SK-N-SH treated with all-trans-retinoic acid at 6 μM for 48 hours (cell line): Measurements from ENCODE around the gene SMARCAL1.
A peak's percentile ranks its signal among the peaks of the same experiment; 100 is the strongest.

Experiments used
- ATAC-seq: fragments of 200-7000 bp; cut with Tn5 transposase; 3 replicates; pipeline ENCODE4 v1.9.1; 2020; ENCODE audit warnings: mild to moderate bottlenecking, moderate library complexity
- ARNTL ChIP-seq: fragments of 450-650 bp; formaldehyde crosslinking; IDR thresholded peaks from 2 replicates; pipeline ENCODE4 v1.5.0; 2020; ENCODE audit warnings: low read depth, mild to moderate bottlenecking, moderate library complexity, borderline replicate concordance
- ESRRG ChIP-seq: fragments of 250-450 bp; sonication (Bioruptor Pico); IDR thresholded peaks from 2 replicates; pipeline ENCODE4 v1.6.1; 2021; ENCODE audit warnings: mild to moderate bottlenecking
- ISL1 ChIP-seq: fragments of 250-450 bp; sonication (Bioruptor Pico); IDR thresholded peaks from 2 replicates; pipeline ENCODE4 v2.1.2; 2022; ENCODE audit warnings: mild to moderate bottlenecking, moderate library complexity
- OSR1 ChIP-seq: fragments of 250-450 bp; sonication (Bioruptor Pico); IDR thresholded peaks from 2 replicates; pipeline ENCODE4 v1.8.0; 2022; ENCODE audit warnings: moderate library complexity, mild to moderate bottlenecking, inconsistent platforms
- PPARA ChIP-seq: fragments of 250-450 bp; sonication (Bioruptor Pico); IDR thresholded peaks from 2 replicates; pipeline ENCODE4 v1.5.0; 2020; ENCODE audit warnings: mild to moderate bottlenecking, borderline replicate concordance
- RARB ChIP-seq: fragments of 250-450 bp; sonication (Bioruptor Pico); IDR thresholded peaks from 2 replicates; pipeline ENCODE4 v1.8.0; 2021; ENCODE audit warnings: mild to moderate bottlenecking, moderate library complexity
- SNAI2 ChIP-seq: fragments of 250-450 bp; sonication (Bioruptor Pico); IDR thresholded peaks from 2 replicates; pipeline ENCODE4 v1.5.0; 2020; ENCODE audit warnings: mild to moderate bottlenecking, moderate library complexity
- TCF4 ChIP-seq: fragments of 250-450 bp; sonication (Bioruptor Pico); IDR thresholded peaks from 2 replicates; pipeline ENCODE4 v1.8.0; 2021; ENCODE audit warnings: mild to moderate bottlenecking, moderate library complexity, borderline replicate concordance
- TOX ChIP-seq: fragments of 250-450 bp; sonication (Bioruptor Pico); IDR thresholded peaks from 2 replicates; pipeline ENCODE4 v1.8.0; 2021; ENCODE audit warnings: mild to moderate bottlenecking, moderate library complexity, borderline replicate concordance
- ZC3H10 ChIP-seq: fragments of 250-450 bp; sonication (Bioruptor Pico); IDR thresholded peaks from 2 replicates; pipeline ENCODE4 v1.5.1; 2021; ENCODE audit warnings: mild to moderate bottlenecking, moderate library complexity
- ZFP3 ChIP-seq: fragments of 250-450 bp; sonication (Bioruptor Pico); IDR thresholded peaks from 2 replicates; pipeline ENCODE4 v1.5.0; 2020; ENCODE audit warnings: mild to moderate bottlenecking, moderate library complexity
- ZNF565 ChIP-seq: fragments of 450-650 bp; formaldehyde crosslinking; conservative IDR thresholded peaks from 2 replicates; pipeline ENCODE4 v1.5.0; 2020; ENCODE audit warnings: low read depth, mild to moderate bottlenecking, moderate library complexity
- ZNF70 ChIP-seq: fragments of 450-650 bp; formaldehyde crosslinking; IDR thresholded peaks from 2 replicates; pipeline ENCODE4 v1.5.0; 2020; ENCODE audit warnings: mild to moderate bottlenecking, moderate library complexity
- ZNF8 ChIP-seq: fragments of 450-650 bp; formaldehyde crosslinking; IDR thresholded peaks from 2 replicates; pipeline ENCODE4 v1.5.0; 2020; ENCODE audit warnings: mild to moderate bottlenecking, moderate library complexity
- TF ChIP-seq, protein P1 (sequence below): fragments of 250-450 bp; sonication (Bioruptor Pico); IDR thresholded peaks from 2 replicates; pipeline ENCODE4 v1.5.1; 2021; ENCODE audit warnings: mild to moderate bottlenecking, moderate library complexity
- TF ChIP-seq, protein P2 (sequence below): fragments of 250-450 bp; sonication (Bioruptor Pico); IDR thresholded peaks from 2 replicates; pipeline ENCODE4 v1.5.1; 2020; ENCODE audit warnings: low read depth, mild to moderate bottlenecking, moderate library complexity
- TF ChIP-seq, protein P3 (sequence below): fragments of 250-450 bp; sonication (Bioruptor Pico); IDR thresholded peaks from 2 replicates; pipeline ENCODE4 v1.5.0; 2020; ENCODE audit warnings: mild to moderate bottlenecking, moderate library complexity
- TF ChIP-seq, protein P4 (sequence below): fragments of 250-450 bp; sonication (Bioruptor Pico); IDR thresholded peaks from 2 replicates; pipeline ENCODE4 v1.8.0; 2020; ENCODE audit warnings: mild to moderate bottlenecking, moderate library complexity, borderline replicate concordance

The SMARCAL1 gene

DNA sequence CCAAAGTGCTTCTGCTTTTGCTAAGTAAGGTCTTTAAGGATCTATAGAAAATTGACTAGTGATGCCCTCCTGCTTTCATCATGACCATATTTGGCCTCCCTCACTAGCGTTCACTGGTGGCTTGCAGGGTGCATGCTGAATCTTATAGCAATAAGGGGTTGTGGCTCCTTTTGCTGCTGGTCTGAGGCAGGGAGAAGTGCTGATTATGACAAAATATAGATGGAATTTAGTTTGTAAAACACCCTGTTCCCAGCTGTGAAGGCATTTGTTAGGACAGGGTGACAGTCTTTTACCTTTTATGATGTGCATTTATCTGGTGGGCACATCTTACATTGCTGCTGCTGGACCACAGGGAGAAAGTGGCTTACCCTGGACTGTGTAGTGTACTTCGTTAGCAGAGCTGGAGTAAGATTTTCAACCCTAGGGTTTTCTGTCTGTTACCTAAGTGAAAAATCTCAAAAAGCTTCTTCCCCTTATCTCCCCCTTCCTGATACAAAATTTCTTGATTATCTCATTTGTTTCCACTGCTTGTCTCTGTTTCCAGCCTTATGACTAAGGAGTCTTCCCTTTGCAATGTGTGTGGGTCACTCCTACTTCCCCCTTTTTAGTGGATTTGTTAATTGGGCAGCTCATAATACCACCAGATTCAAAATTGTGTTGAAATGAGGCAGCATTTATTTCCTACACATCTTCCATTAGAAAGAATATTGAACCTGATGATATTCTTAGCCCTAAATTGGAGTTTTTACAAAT, 65.2 kb downstream of the SMARCAL1 start:
- peak; percentile 18; the same call in 2 of the 3 replicates for ATAC-seq
- TF ChIP-seq TCF4 (CRISPR knock-in tag) (no peak), SNAI2 (CRISPR knock-in tag) (no peak), ARNTL (CRISPR knock-in tag) (no peak), ZC3H10 (no peak), ZNF8 (CRISPR knock-in tag) (no peak), TOX (no peak), RARB (CRISPR knock-in tag) (no peak), PPARA (CRISPR knock-in tag) (no peak), ZNF565 (CRISPR knock-in tag) (no peak), OSR1 (CRISPR knock-in tag) (no peak), ZNF70 (CRISPR knock-in tag) (no peak)
- TF ChIP-seq, protein P1, sequence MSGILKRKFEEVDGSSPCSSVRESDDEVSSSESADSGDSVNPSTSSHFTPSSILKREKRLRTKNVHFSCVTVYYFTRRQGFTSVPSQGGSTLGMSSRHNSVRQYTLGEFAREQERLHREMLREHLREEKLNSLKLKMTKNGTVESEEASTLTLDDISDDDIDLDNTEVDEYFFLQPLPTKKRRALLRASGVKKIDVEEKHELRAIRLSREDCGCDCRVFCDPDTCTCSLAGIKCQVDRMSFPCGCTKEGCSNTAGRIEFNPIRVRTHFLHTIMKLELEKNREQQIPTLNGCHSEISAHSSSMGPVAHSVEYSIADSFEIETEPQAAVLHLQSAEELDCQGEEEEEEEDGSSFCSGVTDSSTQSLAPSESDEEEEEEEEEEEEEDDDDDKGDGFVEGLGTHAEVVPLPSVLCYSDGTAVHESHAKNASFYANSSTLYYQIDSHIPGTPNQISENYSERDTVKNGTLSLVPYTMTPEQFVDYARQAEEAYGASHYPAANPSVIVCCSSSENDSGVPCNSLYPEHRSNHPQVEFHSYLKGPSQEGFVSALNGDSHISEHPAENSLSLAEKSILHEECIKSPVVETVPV (CRISPR knock-in tag): no peak
- TF ChIP-seq, protein P2, sequence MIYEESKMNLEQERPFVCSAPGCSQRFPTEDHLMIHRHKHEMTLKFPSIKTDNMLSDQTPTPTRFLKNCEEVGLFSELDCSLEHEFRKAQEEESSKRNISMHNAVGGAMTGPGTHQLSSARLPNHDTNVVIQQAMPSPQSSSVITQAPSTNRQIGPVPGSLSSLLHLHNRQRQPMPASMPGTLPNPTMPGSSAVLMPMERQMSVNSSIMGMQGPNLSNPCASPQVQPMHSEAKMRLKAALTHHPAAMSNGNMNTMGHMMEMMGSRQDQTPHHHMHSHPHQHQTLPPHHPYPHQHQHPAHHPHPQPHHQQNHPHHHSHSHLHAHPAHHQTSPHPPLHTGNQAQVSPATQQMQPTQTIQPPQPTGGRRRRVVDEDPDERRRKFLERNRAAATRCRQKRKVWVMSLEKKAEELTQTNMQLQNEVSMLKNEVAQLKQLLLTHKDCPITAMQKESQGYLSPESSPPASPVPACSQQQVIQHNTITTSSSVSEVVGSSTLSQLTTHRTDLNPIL: no peak
- TF ChIP-seq, protein P3, sequence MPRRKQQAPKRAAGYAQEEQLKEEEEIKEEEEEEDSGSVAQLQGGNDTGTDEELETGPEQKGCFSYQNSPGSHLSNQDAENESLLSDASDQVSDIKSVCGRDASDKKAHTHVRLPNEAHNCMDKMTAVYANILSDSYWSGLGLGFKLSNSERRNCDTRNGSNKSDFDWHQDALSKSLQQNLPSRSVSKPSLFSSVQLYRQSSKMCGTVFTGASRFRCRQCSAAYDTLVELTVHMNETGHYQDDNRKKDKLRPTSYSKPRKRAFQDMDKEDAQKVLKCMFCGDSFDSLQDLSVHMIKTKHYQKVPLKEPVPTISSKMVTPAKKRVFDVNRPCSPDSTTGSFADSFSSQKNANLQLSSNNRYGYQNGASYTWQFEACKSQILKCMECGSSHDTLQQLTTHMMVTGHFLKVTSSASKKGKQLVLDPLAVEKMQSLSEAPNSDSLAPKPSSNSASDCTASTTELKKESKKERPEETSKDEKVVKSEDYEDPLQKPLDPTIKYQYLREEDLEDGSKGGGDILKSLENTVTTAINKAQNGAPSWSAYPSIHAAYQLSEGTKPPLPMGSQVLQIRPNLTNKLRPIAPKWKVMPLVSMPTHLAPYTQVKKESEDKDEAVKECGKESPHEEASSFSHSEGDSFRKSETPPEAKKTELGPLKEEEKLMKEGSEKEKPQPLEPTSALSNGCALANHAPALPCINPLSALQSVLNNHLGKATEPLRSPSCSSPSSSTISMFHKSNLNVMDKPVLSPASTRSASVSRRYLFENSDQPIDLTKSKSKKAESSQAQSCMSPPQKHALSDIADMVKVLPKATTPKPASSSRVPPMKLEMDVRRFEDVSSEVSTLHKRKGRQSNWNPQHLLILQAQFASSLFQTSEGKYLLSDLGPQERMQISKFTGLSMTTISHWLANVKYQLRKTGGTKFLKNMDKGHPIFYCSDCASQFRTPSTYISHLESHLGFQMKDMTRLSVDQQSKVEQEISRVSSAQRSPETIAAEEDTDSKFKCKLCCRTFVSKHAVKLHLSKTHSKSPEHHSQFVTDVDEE: no peak
- TF ChIP-seq, protein P4, sequence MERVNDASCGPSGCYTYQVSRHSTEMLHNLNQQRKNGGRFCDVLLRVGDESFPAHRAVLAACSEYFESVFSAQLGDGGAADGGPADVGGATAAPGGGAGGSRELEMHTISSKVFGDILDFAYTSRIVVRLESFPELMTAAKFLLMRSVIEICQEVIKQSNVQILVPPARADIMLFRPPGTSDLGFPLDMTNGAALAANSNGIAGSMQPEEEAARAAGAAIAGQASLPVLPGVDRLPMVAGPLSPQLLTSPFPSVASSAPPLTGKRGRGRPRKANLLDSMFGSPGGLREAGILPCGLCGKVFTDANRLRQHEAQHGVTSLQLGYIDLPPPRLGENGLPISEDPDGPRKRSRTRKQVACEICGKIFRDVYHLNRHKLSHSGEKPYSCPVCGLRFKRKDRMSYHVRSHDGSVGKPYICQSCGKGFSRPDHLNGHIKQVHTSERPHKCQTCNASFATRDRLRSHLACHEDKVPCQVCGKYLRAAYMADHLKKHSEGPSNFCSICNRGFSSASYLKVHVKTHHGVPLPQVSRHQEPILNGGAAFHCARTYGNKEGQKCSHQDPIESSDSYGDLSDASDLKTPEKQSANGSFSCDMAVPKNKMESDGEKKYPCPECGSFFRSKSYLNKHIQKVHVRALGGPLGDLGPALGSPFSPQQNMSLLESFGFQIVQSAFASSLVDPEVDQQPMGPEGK (CRISPR knock-in tag): no peak
- TF ChIP-seq, all 23 proteins: peak for 0

DNA sequence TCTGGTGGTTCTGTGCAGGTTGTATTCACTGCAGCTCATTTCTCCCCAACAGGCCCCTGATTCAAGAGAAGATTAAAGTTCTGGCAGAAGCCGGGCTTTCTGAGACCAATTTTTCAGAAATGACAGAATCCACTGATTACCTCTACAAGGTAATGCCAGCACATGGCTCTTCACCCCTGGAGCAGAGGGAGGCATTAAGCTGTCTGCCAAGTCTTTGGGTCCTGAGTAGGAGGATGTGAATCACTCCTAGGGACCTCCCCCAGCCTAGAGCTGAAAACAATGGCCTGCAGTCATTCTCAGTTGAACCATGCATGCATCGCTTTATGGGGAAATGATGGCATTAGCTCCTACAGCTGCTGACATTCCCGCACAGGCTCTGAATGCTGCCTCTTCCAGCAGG, 65.9 kb downstream of the SMARCAL1 start:
- peak; percentile 98 for ATAC-seq
- peak; percentile 52 for TF ChIP-seq ISL1
- TF ChIP-seq ZFP3 (CRISPR knock-in tag): no peak

DNA sequence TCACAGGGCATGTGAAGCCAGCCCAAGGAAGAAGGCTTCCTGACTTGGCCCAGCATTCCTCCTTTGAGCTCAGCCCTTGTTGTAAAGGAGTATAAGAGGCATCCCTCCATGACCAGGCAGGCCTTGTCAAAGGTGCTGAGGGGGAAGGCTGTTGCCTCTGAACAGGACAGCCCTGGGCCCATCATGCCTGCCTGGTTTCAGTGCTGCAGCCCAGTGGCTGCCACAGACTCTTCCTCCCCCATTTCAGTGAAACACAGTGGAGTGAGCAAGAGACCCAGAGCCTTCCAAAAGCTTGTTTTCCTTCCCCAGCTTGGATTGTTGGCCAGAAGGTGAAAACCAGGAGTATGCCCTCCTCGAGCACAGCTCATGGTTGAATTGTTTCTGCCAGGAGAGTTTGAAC, 66.5 kb downstream of the SMARCAL1 start:
- TF ChIP-seq ESRRG (CRISPR knock-in tag) (no peak), ZFP3 (CRISPR knock-in tag) (no peak), ISL1 (no peak), PPARA (CRISPR knock-in tag) (no peak), ZNF70 (CRISPR knock-in tag) (no peak), RARB (CRISPR knock-in tag) (no peak), ZNF8 (CRISPR knock-in tag) (no peak)
- TF ChIP-seq, protein P4 (CRISPR knock-in tag): no peak
- TF ChIP-seq, protein P3: no peak
- ATAC-seq: peak; percentile 7; the same call in 2 of the 3 replicates
